HFF-Myc (cell line): ENCODE results near the gene C12orf54.
"Not testable (repeated sequence)": the region's sequence is repeated elsewhere in the genome, so short reads cannot be mapped to it uniquely, and the experiment has no call there.

ENCODE experiments used
- DNase-seq: peaks from one replicate; pipeline ENCODE4 v3.0.0-alpha.2; 2011; ENCODE audit warnings: low read depth; ENCODE audit errors: extremely low read depth
- H3K4me3 ChIP-seq: replicated peaks from 2 replicates; pipeline ENCODE4 v1.5.1; 2011; ENCODE audit warnings: low read depth, mild to moderate bottlenecking, control low read depth, low read length
- TF ChIP-seq, protein P1 (sequence below): IDR thresholded peaks from 2 replicates; pipeline ENCODE4 v1.5.1; 2012; ENCODE audit warnings: mild to moderate bottlenecking, low read depth, low read length, control low read depth; ENCODE audit errors: missing control alignments

Gene C12orf54

DNA sequence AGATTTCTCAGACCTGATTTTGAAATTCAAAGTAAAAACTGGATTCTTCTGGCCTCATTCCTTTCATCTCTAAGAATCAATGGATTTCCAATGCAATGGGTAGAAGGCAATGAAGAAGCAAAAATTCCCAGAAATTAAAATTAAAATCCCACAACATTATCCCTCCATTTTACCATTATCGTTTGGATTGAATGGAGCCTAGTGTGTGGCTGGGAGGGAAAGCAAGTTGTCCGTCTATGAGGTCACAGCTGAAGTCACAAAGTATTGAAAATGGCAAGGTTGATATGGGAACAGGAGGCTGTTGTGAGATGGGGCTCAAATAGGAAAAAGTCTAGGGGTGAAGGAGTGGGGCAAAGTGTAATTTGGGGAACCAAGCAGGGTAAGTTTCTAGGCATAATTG is at the start of gene C12orf54:
TSS of gene C12orf54 (plus strand) at position 301 of the 400 bp plus-strand sequence. CDS start 799 bp downstream, outside the sequence.
- H3K4me3 ChIP-seq: no peak within 1 kb of the TSS
- no peak for DNase-seq
- TF ChIP-seq, protein P1, sequence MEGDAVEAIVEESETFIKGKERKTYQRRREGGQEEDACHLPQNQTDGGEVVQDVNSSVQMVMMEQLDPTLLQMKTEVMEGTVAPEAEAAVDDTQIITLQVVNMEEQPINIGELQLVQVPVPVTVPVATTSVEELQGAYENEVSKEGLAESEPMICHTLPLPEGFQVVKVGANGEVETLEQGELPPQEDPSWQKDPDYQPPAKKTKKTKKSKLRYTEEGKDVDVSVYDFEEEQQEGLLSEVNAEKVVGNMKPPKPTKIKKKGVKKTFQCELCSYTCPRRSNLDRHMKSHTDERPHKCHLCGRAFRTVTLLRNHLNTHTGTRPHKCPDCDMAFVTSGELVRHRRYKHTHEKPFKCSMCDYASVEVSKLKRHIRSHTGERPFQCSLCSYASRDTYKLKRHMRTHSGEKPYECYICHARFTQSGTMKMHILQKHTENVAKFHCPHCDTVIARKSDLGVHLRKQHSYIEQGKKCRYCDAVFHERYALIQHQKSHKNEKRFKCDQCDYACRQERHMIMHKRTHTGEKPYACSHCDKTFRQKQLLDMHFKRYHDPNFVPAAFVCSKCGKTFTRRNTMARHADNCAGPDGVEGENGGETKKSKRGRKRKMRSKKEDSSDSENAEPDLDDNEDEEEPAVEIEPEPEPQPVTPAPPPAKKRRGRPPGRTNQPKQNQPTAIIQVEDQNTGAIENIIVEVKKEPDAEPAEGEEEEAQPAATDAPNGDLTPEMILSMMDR: no peak

DNA sequence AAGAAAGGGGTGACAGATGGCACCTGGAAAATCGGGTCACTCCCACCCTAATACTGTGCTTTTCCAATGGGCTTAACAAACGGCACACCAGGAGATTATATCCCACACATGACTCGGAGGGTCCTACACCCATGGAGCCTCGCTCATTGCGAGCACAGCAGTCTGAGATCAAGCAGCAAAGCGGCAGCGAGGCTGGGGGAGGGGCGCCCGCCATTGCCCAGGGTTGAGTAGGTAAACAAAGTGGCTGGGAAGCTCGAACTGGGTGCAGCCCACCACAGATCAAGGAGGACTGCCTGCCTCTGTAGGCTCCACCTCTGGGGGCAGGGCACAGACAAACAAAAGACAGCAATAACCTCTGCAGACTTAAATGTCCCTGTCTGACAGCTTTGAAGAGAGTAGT is 48.3 kb upstream of the C12orf54 start:
- not testable (repeated sequence) for DNase-seq, H3K4me3 ChIP-seq

DNA sequence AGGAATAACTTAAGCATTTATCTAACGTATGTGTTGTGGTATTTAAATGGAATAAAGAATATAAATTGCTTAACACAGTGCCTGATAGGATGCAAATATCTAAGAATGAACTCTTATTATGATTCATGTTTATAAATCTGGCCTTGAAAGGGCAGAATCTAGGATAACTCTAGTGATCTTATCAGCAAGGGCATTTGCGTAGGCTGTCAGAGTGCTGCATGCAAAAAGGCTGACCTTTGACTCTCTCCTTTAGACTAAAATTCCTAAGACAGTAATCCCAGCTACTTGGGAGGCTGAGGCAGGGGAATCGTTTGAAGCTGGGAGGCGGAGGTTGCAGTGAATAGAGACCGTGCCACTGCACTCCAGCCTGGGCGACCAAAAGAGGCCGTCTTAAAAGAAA is 41.2 kb upstream of the C12orf54 start:
- DNase-seq: no peak
- no peak overlapping the region for H3K4me3 ChIP-seq
- TF ChIP-seq, protein P1: no peak

DNA sequence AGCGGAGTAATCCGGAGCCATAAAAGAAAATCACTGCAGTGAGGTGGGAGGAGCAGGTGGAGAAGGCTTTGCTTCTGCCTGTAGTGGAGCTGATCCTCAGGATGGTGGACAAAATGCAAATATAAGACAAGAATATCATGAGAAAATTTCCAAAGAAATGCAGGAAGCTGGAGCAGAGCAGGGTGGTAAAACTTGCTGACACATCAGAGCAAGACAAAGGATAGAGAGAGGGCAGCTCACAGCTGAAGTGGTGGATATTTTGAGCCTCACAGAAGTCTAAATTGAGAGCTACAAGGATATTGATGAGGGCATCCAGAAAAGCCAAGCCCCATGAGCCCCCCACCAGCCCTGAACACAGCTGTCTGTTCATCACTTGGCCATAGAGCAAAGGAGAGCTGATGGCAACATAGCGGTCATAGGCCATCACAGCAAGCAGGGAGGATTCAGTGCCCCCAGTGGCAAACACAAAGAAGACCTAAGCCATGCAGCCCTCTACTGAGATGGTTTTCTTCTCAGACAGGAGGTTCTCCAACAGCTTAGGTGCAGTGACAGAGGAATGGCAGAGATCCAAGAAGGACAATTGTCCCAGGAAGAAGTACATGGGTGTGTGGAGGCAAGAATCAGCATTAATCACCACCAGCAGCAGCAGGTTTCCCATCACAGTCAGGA is 40.0 kb upstream of the C12orf54 start:
- no peak for DNase-seq
- TF ChIP-seq, protein P1: no peak
- no peak overlapping the region for H3K4me3 ChIP-seq

DNA sequence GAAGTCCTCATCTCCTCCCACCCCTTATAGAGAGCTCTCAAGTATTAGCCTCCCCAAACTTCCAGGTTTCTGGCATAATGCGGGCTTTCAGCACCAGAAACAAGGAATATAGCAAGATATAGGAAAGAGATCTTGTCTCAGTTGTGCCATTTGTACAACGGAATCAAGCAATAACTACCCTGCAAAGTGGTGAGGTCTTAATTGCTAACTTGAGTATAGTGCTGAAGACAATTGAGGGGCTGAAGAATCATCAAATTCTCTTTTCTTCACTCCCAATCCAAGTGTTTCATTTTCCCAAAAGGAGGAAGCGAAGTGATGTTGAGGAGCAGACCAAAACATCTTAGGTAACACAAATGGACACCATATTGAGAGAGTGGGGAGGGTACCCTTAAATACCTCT is 36.8 kb upstream of the C12orf54 start:
- TF ChIP-seq, protein P1: no peak
- H3K4me3 ChIP-seq: no peak overlapping the region
- no peak for DNase-seq

DNA sequence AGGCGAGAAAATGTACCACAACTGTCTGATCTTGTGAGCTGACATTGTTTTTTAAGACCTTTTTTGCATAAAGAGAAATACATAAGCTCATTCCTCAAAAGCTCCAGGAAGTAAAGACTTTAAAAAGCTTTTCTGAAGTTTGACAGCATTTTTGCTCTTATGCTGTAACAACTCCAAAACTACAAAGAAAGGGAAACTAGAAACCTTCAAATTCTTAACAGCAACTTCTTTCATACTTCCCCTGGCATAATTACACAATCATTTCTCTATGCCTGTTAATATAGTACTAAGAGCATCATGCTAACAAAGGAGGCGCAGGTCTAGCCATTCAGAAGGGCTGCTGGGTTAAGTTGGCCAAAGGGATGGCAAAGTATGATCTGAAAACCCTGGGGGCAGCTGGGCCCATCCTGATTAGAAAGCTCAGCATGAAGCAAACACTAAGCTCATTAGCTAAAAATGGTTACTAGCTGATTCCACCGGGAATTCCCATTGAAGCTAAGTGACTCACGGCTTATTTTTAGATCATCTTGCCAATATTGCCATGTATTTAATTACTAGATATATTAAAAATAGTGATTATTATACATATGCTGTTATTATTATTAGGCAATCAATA is 36.0 kb upstream of the C12orf54 start:
- TF ChIP-seq, protein P1: no peak
- DNase-seq: no peak
- no peak overlapping the region for H3K4me3 ChIP-seq

DNA sequence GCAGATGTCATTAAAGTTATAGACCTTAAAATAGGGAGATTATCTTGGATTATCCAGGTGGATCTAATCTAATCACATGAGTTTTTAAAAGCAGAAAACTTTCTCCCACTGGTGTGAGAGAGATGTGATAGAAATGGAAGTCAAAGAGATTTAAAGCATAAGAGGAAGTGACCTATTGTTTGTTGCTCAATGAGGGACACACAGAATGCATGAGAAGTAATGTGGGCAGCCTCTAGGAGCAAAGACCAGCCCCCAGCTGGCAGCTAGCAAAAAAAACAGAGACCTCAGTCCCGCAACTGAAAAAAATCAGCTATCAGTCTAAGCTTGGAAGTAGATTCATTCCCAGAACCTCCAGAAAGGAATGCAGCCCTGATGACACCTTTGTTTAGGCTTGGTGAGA is 34.5 kb upstream of the C12orf54 start:
- no peak for DNase-seq
- no peak overlapping the region for H3K4me3 ChIP-seq
- TF ChIP-seq, protein P1: no peak
